GM12801 (cell line): ENCODE results near the gene SLC44A4.

Source experiments
- CTCF ChIP-seq: IDR thresholded peaks from one replicate; pipeline ENCODE4 v1.5.1; 2011; ENCODE audit warnings: control low read depth; ENCODE audit not compliant: insufficient read length; ENCODE audit errors: extremely low read depth

SLC44A4 gene

GRCh38 chr6:31905041-31905440, 26.2 kb upstream of the SLC44A4 start:
- TF ChIP-seq CTCF: no peak

DNA sequence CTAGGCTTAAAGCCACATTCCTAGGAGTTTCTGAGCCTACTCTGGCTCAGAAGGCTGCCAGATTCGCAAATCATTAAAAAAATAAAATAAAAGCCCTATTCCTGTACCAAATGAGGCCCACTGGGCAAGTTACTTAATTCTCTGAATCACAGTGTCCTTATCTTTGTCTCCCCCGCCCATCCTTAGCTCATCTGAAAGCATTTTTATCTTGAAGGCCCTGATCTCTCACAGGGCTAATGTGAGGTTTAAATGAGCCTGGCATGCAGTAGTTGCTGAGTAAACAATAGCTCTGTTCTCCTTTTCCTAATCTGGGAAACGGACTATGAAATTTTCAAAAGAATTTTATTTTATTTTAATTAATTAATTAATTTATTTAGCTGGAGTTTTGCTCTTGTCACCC, 25.2 kb upstream of the SLC44A4 start:
- no peak for TF ChIP-seq CTCF

DNA sequence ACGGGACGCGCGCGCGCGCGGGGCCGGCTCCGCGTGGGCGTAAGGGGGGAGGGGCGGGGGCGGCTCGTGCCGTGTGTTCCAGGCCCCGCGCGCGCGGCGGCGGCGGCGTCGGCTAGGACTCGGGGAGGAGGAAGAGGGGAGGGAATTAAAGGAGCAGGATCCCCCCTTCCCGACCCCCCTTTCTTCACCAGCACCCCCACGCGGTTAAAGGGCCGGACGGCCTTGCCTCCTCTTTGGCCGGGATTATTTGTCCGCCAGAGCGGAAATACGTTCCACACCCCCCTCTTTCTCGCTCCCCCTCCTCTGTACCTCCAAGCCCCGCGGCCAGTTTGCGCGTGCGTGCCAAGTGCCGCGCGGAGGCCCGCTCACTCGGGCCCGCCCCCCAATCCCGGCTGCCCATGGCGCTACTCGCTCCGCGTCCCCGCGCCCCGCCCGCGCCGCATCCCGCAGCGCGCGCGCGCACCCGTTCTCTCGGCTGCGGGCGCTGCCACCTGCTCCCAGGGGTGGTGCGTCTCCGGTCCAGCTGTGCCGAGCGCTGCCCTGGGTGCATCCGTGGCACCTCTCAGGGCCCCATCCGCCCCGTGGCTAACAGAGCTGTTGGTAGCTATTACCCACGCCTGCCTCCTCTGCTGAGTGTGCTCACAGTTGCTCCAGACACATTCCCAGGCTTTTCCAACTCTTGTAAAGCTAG, 23.3 kb upstream of the SLC44A4 start, which contains the start of gene ZBTB12:
ZBTB12 (minus strand) TSS at position 134 of the 691 bp plus-strand sequence. CDS start 781 bp downstream, outside the sequence.
- no peak for TF ChIP-seq CTCF

DNA sequence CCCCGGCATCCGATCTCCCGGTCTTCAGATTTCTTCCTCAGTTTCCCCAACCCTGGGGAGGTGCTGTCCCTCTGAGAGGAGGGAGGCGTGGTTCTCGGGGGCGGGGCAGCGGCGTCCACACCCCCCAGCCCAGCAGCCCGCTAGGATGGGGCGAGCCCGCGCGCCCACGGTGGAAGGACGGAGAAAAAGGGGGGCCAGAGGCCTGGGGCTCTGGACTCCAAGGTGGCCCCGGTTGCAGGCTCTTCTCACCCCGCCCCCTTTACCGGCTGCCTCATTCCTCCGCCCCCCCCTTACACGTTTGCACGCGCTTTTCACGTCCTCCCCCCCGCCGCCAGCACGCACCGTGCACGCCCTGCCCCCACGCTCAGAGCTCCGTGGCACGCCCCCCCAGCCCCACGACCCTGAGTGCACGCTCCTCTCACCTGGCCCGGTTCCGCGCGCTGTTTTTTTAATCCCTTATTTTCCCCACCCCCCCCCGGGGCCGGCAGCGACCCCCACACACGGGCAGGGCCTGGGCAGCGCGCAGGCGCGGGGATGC, 22.7 kb upstream of the SLC44A4 start:
- TF ChIP-seq CTCF: no peak

GRCh38 chr6:31900917-31901414, 22.2 kb upstream of the SLC44A4 start:
- no peak for TF ChIP-seq CTCF

DNA sequence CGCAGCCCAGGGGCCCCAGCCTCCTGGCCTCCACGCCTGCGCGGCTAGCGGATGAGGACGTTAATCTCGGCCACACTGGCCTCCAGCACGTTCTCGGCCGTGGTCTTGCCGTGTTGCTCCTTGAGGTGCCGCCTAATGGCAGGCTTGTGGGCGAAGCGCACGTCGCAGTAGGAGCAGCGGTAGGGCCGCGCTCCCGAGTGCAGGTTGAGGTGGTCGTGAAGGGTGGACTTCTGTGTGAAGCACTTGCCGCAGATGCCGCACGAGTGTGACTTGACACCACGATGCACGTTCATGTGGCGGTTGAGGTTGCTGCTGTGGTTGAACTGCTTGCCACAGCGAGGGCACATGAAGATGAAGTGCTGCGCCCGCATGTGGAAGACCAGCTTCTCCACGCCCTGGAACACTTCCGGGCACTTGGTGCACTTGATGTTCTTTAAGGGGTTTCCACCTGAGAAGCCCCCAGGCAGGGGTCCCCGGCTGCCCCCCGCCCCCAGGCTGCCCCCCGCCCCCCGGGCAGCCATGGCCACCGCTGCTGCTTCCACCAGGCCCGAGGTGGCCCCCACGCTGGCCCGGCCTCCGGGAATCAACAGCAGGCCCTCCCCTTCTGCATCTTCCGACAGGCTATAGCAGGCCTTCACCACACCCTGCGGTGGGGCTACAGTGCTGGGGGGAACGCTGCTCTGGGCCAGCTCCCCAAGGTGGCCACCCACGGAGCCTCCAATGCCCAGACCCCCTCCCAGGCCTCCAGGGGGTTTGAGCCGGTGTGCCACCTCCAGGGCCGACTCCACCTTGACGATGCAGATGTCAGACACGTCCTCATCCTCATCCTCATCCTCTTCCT, 21.3 kb upstream of the SLC44A4 start:
- TF ChIP-seq CTCF: no peak

- TF ChIP-seq CTCF: no peak
Observed at GRCh38 chr6:31899215-31899614, 20.4 kb upstream of the SLC44A4 start.
